ENCODE data around the gene ANKRD33B.

DNA sequence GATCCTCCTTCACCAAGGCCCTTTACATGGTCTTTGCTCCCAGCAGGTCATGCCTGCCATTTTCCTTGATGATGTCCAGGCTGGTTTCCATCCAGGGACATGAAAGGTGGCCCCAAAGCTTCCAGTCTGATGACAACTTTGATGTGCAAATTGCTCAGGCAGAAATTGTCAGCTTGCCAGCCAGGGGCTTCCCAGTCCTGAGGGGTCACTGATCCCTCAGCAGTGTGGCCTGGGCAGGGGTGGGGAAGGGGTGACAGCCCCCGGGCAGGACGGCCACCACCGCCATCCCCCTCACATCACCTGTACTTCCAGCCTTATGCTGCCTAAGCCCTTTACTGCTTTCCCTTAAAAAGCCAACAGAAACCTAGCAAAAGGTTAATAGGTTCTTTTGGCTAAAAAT lies 96.3 kb downstream of the ANKRD33B start:
- TF ChIP-seq POLR2A (IDR thresholded peaks at IDR 0.05): no peak
- TF ChIP-seq, protein P1, sequence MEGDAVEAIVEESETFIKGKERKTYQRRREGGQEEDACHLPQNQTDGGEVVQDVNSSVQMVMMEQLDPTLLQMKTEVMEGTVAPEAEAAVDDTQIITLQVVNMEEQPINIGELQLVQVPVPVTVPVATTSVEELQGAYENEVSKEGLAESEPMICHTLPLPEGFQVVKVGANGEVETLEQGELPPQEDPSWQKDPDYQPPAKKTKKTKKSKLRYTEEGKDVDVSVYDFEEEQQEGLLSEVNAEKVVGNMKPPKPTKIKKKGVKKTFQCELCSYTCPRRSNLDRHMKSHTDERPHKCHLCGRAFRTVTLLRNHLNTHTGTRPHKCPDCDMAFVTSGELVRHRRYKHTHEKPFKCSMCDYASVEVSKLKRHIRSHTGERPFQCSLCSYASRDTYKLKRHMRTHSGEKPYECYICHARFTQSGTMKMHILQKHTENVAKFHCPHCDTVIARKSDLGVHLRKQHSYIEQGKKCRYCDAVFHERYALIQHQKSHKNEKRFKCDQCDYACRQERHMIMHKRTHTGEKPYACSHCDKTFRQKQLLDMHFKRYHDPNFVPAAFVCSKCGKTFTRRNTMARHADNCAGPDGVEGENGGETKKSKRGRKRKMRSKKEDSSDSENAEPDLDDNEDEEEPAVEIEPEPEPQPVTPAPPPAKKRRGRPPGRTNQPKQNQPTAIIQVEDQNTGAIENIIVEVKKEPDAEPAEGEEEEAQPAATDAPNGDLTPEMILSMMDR (IDR thresholded peaks at IDR 0.05): no peak

All from heart left ventricle (tissue), 13 donors.